GM12872 (cell line): ENCODE results near the gene CCDC15.

Experiments used
- CTCF ChIP-seq: IDR thresholded peaks from 3 replicates; pipeline ENCODE4 v1.5.1; 2011; ENCODE audit warnings: low read depth, mild to moderate bottlenecking, low read length, moderate library complexity; ENCODE audit not compliant: insufficient read depth

CCDC15 gene

GRCh38 chr11:125082611-125083311, 128.8 kb downstream of the CCDC15 start:
- TF ChIP-seq CTCF: no peak

- TF ChIP-seq CTCF: no peak
Measured at GRCh38 chr11:125083312-125084056, 129.5 kb downstream of the CCDC15 start.

- TF ChIP-seq CTCF: no peak
Measured at GRCh38 chr11:125084057-125084416, 130.0 kb downstream of the CCDC15 start.

GRCh38 chr11:125084761-125085231, 130.8 kb downstream of the CCDC15 start:
- no peak for TF ChIP-seq CTCF

- no peak for TF ChIP-seq CTCF
Measured at GRCh38 chr11:125085301-125086081, 131.5 kb downstream of the CCDC15 start.

- no peak for TF ChIP-seq CTCF
Measured at GRCh38 chr11:125086633-125087296, 132.8 kb downstream of the CCDC15 start.

- no peak for TF ChIP-seq CTCF
Measured at GRCh38 chr11:125088123-125088522, 134.1 kb downstream of the CCDC15 start.
